GM13976 (cell line): Measurements from ENCODE around the gene AADACL2.

Experiments
- DNase-seq: peaks from one replicate; pipeline ENCODE4 v3.0.0; 2012; ENCODE audit warnings: low spot score
- CTCF ChIP-seq: IDR thresholded peaks from 2 replicates; pipeline ENCODE4 v1.5.1; 2012; ENCODE audit warnings: borderline replicate concordance, mild to moderate bottlenecking; ENCODE audit not compliant: insufficient read depth; ENCODE audit errors: extremely low read depth, missing control alignments, control extremely low read depth
- in situ Hi-C: fragments of 300-500 bp; cut with MboI; formaldehyde crosslinking; loops from one replicate; pipeline ENCODE4 v1.12.0; 2022; ENCODE audit warnings: low sequenced_read_pairs, mixed read lengths, inconsistent platforms; ENCODE audit not compliant: unreplicated experiment

Gene AADACL2

GRCh38 chr3:151770956-151771355, 37.2 kb downstream of the AADACL2 start:
- no peak for DNase-seq
- TF ChIP-seq CTCF, result no peak
- in situ Hi-C loops, result no loop called here

- TF ChIP-seq CTCF, result no peak
- in situ Hi-C loops, result no loop called here
These were observed 39.2 kb downstream of the AADACL2 start for GRCh38 chr3:151772825-151773480.

GRCh38 chr3:151774235-151774634, 40.5 kb downstream of the AADACL2 start:
- in situ Hi-C loops, result no loop called here
- no peak for TF ChIP-seq CTCF

More at GRCh38 chr3:151772825-151773480, 39.2 kb downstream of the AADACL2 start:
- no peak for DNase-seq

GRCh38 chr3:151774910-151775309, 41.2 kb downstream of the AADACL2 start:
- TF ChIP-seq CTCF, result no peak
- in situ Hi-C loops, result no loop called here
- DNase-seq, result no peak

More at GRCh38 chr3:151774235-151774634, 40.5 kb downstream of the AADACL2 start:
- DNase-seq, result no peak

GRCh38 chr3:151775314-151776258, 41.9 kb downstream of the AADACL2 start:
- in situ Hi-C loops, result no loop called here
- TF ChIP-seq CTCF, result no peak
- DNase-seq, result no peak

- no peak for DNase-seq
- in situ Hi-C loops, result no loop called here
- TF ChIP-seq CTCF, result no peak
These were observed 42.6 kb downstream of the AADACL2 start for GRCh38 chr3:151776259-151776740.
